ENCODE results near the gene CENPP.

Gene CENPP

DNA sequence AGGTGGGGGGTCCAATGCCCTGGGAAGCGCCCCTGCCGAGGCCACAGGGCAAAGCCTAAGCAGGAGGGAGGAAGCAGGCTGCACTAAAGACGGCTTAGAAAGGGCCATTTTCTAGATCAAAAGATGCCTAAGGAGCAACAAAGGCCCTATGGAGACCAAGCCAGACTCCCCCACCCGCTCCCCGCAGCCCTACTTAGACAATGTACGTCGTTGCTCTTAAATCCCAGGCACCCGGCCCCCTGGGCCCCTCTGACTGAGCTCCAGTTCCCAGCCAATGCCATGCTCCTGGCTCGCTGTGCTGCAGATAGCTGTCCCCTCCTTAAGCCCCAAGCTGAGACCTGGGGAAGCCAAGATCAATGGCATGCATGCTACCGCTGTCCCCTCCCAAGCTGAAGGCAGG lies 333.8 kb downstream of the CENPP start:
- TF ChIP-seq YY1 (IDR thresholded peaks at IDR 0.05; ENCODE audit: low read depth) (no peak), ZBTB7A (IDR thresholded peaks at IDR 0.05; ENCODE audit: low read depth) (no peak), USF1 (IDR thresholded peaks at IDR 0.05) (no peak), TCF12 (IDR thresholded peaks at IDR 0.05; ENCODE audit: low read depth) (no peak), FOXM1 (IDR thresholded peaks at IDR 0.05; ENCODE audit: borderline replicate concordance, low read depth) (no peak), EGR1 (IDR thresholded peaks at IDR 0.05) (no peak), CREB1 (IDR thresholded peaks at IDR 0.05; ENCODE audit: low read depth) (no peak), MAX (IDR thresholded peaks at IDR 0.05) (no peak), TAF1 (IDR thresholded peaks at IDR 0.05; ENCODE audit: low read depth) (no peak), NFIC (IDR thresholded peaks at IDR 0.05) (no peak)
- TF ChIP-seq, protein P1, sequence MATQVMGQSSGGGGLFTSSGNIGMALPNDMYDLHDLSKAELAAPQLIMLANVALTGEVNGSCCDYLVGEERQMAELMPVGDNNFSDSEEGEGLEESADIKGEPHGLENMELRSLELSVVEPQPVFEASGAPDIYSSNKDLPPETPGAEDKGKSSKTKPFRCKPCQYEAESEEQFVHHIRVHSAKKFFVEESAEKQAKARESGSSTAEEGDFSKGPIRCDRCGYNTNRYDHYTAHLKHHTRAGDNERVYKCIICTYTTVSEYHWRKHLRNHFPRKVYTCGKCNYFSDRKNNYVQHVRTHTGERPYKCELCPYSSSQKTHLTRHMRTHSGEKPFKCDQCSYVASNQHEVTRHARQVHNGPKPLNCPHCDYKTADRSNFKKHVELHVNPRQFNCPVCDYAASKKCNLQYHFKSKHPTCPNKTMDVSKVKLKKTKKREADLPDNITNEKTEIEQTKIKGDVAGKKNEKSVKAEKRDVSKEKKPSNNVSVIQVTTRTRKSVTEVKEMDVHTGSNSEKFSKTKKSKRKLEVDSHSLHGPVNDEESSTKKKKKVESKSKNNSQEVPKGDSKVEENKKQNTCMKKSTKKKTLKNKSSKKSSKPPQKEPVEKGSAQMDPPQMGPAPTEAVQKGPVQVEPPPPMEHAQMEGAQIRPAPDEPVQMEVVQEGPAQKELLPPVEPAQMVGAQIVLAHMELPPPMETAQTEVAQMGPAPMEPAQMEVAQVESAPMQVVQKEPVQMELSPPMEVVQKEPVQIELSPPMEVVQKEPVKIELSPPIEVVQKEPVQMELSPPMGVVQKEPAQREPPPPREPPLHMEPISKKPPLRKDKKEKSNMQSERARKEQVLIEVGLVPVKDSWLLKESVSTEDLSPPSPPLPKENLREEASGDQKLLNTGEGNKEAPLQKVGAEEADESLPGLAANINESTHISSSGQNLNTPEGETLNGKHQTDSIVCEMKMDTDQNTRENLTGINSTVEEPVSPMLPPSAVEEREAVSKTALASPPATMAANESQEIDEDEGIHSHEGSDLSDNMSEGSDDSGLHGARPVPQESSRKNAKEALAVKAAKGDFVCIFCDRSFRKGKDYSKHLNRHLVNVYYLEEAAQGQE (IDR thresholded peaks at IDR 0.05; ENCODE audit: low read depth), result no peak

GRCh38 chr9:92660266-92660665 lies 334.5 kb downstream of the CENPP start:
- TF ChIP-seq ZBTB7A (IDR thresholded peaks at IDR 0.05; ENCODE audit: low read depth), result no peak
- TF ChIP-seq EGR1 (IDR thresholded peaks at IDR 0.05), result no peak
- TF ChIP-seq TEAD4 (IDR thresholded peaks at IDR 0.05), result no peak
- TF ChIP-seq MAX (IDR thresholded peaks at IDR 0.05), result no peak
- TF ChIP-seq CREB1 (IDR thresholded peaks at IDR 0.05; ENCODE audit: low read depth), result no peak
- TF ChIP-seq, protein P1 (IDR thresholded peaks at IDR 0.05; ENCODE audit: low read depth), result no peak
- TF ChIP-seq EP300 (IDR thresholded peaks at IDR 0.05; ENCODE audit: borderline replicate concordance), result no peak
- no peak for TF ChIP-seq YY1 (IDR thresholded peaks at IDR 0.05; ENCODE audit: low read depth)
- TF ChIP-seq NFIC (IDR thresholded peaks at IDR 0.05), result no peak
- no peak for TF ChIP-seq USF1 (IDR thresholded peaks at IDR 0.05)
- no peak for TF ChIP-seq RAD21 (IDR thresholded peaks at IDR 0.05; ENCODE audit: low read depth)

GRCh38 chr9:92661127-92661526 lies 335.4 kb downstream of the CENPP start:
- TF ChIP-seq ZBTB7A (IDR thresholded peaks at IDR 0.05; ENCODE audit: low read depth), result no peak
- TF ChIP-seq EP300 (IDR thresholded peaks at IDR 0.05; ENCODE audit: borderline replicate concordance), result no peak
- no peak for TF ChIP-seq EGR1 (IDR thresholded peaks at IDR 0.05)
- no peak for TF ChIP-seq TAF1 (IDR thresholded peaks at IDR 0.05; ENCODE audit: low read depth)
- TF ChIP-seq MAX (IDR thresholded peaks at IDR 0.05), result no peak
- TF ChIP-seq RAD21 (IDR thresholded peaks at IDR 0.05; ENCODE audit: low read depth), result no peak
- no peak for TF ChIP-seq NFIC (IDR thresholded peaks at IDR 0.05)
- no peak for TF ChIP-seq USF1 (IDR thresholded peaks at IDR 0.05)
- TF ChIP-seq FOXM1 (IDR thresholded peaks at IDR 0.05; ENCODE audit: borderline replicate concordance, low read depth), result no peak
- no peak for TF ChIP-seq CEBPB (IDR thresholded peaks at IDR 0.05)
- no peak for TF ChIP-seq TCF12 (IDR thresholded peaks at IDR 0.05; ENCODE audit: low read depth)
- TF ChIP-seq TEAD4 (IDR thresholded peaks at IDR 0.05), result no peak
- no peak for TF ChIP-seq YY1 (IDR thresholded peaks at IDR 0.05; ENCODE audit: low read depth)
- TF ChIP-seq, protein P1 (IDR thresholded peaks at IDR 0.05; ENCODE audit: low read depth), result no peak
- TF ChIP-seq CREB1 (IDR thresholded peaks at IDR 0.05; ENCODE audit: low read depth), result no peak

- TF ChIP-seq EGR1 (IDR thresholded peaks at IDR 0.05), result no peak
- TF ChIP-seq RAD21 (IDR thresholded peaks at IDR 0.05; ENCODE audit: low read depth), result no peak
- TF ChIP-seq, protein P1 (IDR thresholded peaks at IDR 0.05; ENCODE audit: low read depth), result no peak
- TF ChIP-seq CREB1 (IDR thresholded peaks at IDR 0.05; ENCODE audit: low read depth), result no peak
- TF ChIP-seq CEBPB (IDR thresholded peaks at IDR 0.05), result no peak
- TF ChIP-seq ZBTB7A (IDR thresholded peaks at IDR 0.05; ENCODE audit: low read depth), result no peak
- no peak for TF ChIP-seq TAF1 (IDR thresholded peaks at IDR 0.05; ENCODE audit: low read depth)
- no peak for TF ChIP-seq NFIC (IDR thresholded peaks at IDR 0.05)
- TF ChIP-seq FOXM1 (IDR thresholded peaks at IDR 0.05; ENCODE audit: borderline replicate concordance, low read depth), result no peak
- TF ChIP-seq USF1 (IDR thresholded peaks at IDR 0.05), result no peak
- no peak for TF ChIP-seq TCF12 (IDR thresholded peaks at IDR 0.05; ENCODE audit: low read depth)
- TF ChIP-seq TEAD4 (IDR thresholded peaks at IDR 0.05), result no peak
These were observed 336.0 kb downstream of the CENPP start for GRCh38 chr9:92661743-92662142.

Data from Ishikawa (cell line).